Measurements from ENCODE around the gene BLVRB. TPM values are rescaled to one million over a fixed set of nuclear protein-coding genes. Genes with fewer than 3 reads are reported as not detected.

BLVRB gene
- 59.1 and 67.9 TPM in 2 replicates for total RNA-seq

GRCh38 chr19:40465557-40466218 lies at the start of gene BLVRB:
TSS of gene BLVRB (minus strand) at chr19:40465745. CDS start at chr19:40465688, 57 bp downstream.

GRCh38 chr19:40466985-40467734 lies 1.6 kb upstream of the BLVRB start, which contains the start of gene SPTBN4:
TSS of gene SPTBN4 (plus strand) at chr19:40467001. CDS start at chr19:40472622, 5,621 bp downstream.

GRCh38 chr19:40444000-40444824 lies 21.3 kb downstream of the BLVRB start, which contains the start of gene SERTAD3:
TSS of gene SERTAD3 (minus strand) at chr19:40444335. CDS start at chr19:40442080, 2,255 bp downstream.

GRCh38 chr19:40425450-40426287 lies 39.9 kb downstream of the BLVRB start, which contains the start of gene SERTAD1:
TSS of gene SERTAD1 (minus strand) at chr19:40425992. CDS start at chr19:40423546, 2,446 bp downstream.

GRCh38 chr19:40413291-40413845 lies 52.2 kb downstream of the BLVRB start, which contains the start of gene PRX:
TSS of gene PRX (minus strand) at chr19:40413378. CDS start at chr19:40407932, 5,446 bp downstream.

Other genes starting within 250 kb of the BLVRB start
- gene TTC9B, start 247.4 kb downstream of the BLVRB start, total RNA-seq = not detected in 2 replicates
- under 0.01 TPM in 1 of 2 replicates, not detected in the other for gene CCNP, start 239.1 kb downstream of the BLVRB start, total RNA-seq
- gene AKT2, start 180.4 kb downstream of the BLVRB start, total RNA-seq = 27.0 and 43.3 TPM in 2 replicates
- gene C19orf47, start 117.3 kb downstream of the BLVRB start, total RNA-seq = 4.4 and 5.2 TPM in 2 replicates
- gene PLD3, start 117.0 kb downstream of the BLVRB start, total RNA-seq = 97.4 and 136 TPM in 2 replicates
- under 0.01 TPM in 1 of 2 replicates, not detected in the other for gene HIPK4, start 75.6 kb downstream of the BLVRB start, total RNA-seq
- gene PRX, start 52.4 kb downstream of the BLVRB start, total RNA-seq = 0.65 and 1.1 TPM in 2 replicates
- 22.8 and 31.5 TPM in 2 replicates for gene SERTAD1, start 39.8 kb downstream of the BLVRB start, total RNA-seq
- gene SERTAD3, start 21.4 kb downstream of the BLVRB start, total RNA-seq = 19.8 and 23.7 TPM in 2 replicates
- gene SPTBN4, start 1.3 kb upstream of the BLVRB start, total RNA-seq = under 0.01 TPM in 1 of 2 replicates, not detected in the other
- gene SHKBP1, start 111.1 kb upstream of the BLVRB start, total RNA-seq = 23.1 and 34.7 TPM in 2 replicates
- gene LTBP4, start 135.6 kb upstream of the BLVRB start, total RNA-seq = 8.2 and 19.2 TPM in 2 replicates
- 12.6 and 19.2 TPM in 2 replicates for gene NUMBL, start 224.9 kb upstream of the BLVRB start, total RNA-seq